GM18868 (cell line): Measurements from ENCODE around the gene GLDN.
"Not testable (repeated sequence)": the region's sequence is repeated elsewhere in the genome, so short reads cannot be mapped to it uniquely, and the experiment has no call there.

Source experiments
- ATAC-seq: cut with Tn5 transposase; IDR thresholded peaks from one replicate; pipeline ENCODE4 v1.9.1; 2021; ENCODE audit warnings: mild to moderate bottlenecking, moderate library complexity; ENCODE audit not compliant: unreplicated experiment

Gene GLDN

GRCh38 chr15:51386960-51387698, 45.7 kb downstream of the GLDN start:
- ATAC-seq = no peak

DNA sequence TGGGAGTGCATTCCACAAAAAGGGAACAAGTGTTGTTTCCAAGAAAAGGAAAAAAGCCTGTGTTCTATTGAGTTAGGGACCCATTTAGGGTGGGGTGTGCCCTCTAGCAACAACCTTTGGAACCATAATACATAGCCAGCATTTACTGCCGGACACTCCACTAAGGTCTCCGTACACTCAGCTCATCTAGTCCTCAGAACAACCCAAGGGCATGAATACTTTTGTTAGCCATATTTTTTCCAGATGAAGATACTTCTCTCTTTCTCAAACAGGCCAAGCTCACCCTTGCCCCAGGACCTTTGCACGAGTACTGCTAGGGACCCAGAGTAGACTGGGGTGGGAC, 46.2 kb downstream of the GLDN start:
- ATAC-seq = no peak

DNA sequence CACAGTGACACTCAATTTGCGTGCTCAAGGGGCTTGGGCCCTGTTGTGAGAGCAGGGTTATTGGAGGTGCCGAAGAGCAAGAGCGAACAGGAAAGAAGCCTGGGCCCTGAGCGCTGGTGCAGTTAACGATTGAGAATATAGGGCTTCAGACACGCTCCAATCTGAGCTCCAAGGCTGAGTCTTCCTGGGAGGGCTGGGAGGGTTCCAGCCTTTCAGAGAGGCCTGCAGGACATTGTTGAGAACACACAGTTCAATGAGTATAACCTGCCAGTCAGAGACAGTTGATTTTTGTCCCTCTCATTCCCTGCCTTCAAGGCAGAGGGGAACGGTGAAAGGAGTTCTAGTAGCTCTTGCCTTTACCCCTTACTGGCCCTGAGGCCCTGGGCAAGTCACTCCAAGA, 47.3 kb downstream of the GLDN start:
- ATAC-seq = no peak

GRCh38 chr15:51390241-51390965, 48.9 kb downstream of the GLDN start:
- ATAC-seq = no peak

DNA sequence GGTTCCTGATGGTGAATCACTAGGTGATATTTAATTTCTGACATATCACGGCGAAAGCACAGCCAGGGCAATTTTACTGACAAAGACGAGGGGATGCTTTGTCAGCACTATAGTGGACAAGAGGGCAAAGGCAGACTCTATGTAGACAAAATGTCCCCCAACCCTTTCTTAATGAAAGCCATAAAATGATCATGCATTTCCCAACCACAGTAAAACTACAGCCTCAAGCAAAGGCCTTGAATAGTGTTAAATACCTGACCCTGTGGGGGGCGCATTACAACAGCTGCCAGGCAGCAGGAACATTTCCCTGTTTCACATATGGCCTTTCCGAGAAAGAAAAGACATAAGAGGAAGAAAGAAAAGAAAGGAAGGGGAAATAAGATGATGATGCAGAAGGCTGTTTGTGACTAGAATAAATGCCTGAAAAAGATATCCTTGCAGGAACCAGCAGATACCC, 49.5 kb downstream of the GLDN start:
- ATAC-seq = no peak

GRCh38 chr15:51396921-51397320, 55.5 kb downstream of the GLDN start:
- ATAC-seq = no peak

DNA sequence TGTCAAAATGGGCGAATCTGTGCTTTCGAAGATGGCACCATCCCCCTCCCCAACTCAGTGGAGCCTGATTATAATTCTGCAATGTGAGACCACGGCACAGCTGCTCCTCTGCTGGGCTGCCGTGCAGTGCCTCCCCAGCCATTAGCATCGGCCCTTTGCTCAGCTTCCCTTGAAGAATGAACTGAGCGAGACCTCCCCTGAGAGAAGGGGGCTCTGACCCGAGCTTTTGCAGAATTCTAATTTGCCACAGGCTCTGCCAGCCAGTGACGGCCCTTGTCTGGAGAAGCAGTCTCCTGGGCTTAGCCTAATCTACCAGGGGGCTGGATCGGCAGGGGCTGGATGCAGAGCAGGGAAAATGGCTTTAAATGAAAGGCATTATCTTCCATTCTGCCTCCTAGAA, 57.2 kb downstream of the GLDN start:
- ATAC-seq = no peak

- ATAC-seq = no peak
These were observed 59.8 kb downstream of the GLDN start for GRCh38 chr15:51401051-51401780.

GRCh38 chr15:51401872-51402517, 60.5 kb downstream of the GLDN start:
- ATAC-seq = no peak

DNA sequence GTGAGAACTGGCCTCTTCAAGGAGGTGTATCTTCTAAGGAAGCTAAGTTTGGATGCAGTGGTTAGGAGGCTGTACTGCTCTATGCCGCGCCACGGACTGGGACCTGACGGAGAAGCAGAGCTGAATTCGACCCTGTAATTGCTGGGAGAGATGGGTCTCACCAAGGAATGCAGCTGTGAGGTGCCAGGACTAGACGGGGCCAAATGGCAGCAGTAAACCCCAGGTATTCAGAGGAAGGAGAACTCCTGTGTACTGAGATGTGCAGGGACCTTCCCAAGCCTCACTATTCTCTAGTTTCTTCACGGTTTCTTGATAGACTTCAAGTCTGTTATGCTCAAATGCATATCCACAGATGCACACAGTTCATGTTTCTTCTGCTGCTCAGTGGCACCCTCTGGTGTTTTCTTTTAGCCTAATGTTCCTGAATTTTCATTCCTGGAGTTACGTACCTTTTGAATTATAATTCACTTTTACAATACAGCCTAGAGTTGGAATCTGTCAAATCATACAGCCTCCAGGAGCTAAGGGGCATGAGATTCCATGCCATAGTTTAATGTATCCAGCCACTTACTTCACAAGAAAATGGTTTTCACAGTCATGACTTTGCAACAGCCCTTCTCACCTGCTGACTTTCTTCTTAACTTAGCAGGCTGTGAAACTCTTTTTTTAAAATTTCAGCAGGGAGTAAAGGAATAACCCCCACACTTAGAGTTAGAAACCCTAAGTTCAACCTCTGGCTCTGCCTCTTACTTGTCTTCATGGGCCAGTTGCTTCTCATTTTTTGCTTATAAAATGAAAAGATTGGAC, 61.8 kb downstream of the GLDN start:
- no peak for ATAC-seq

- no peak for ATAC-seq
These were observed 62.7 kb downstream of the GLDN start for GRCh38 chr15:51403946-51404695.

DNA sequence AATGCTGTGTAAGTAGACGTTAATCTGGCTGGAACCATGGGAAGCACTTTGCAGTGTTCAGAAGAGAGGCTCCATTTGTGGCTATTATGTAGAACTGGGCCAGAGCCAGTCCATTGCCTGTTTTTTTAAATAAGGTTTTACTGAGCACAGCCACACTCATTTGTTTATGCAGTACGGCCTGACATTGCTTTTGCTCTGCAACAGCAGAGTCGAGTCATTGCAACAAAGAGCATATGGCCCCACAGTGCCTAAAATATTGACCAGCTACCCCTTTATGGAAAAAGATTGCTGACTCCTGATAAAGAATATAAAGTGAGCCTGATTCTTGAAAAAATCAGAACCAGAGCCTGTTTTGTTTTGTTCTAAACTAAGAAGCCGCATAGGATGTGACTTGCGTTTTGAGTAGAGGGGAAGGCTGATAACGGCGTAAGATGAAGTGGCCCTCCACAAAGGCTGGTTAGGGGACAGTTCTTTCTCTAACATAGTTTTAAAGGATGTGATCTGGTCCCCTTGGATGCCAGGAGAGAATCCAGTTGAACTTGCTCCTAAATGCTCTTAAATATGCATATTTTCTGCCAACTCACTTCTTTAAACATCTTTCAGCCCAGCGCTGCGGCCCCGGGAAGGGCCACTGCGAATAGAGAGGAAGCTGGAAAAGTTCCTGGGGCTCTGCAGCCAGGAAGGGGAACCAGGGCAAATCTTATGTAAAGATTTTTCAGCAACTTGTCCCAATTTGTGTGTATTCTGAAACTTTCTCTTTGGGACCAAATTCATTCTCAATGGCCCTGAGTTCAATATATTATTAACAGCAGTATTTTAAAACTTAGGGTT, 64.5 kb downstream of the GLDN start:
- no peak for ATAC-seq

DNA sequence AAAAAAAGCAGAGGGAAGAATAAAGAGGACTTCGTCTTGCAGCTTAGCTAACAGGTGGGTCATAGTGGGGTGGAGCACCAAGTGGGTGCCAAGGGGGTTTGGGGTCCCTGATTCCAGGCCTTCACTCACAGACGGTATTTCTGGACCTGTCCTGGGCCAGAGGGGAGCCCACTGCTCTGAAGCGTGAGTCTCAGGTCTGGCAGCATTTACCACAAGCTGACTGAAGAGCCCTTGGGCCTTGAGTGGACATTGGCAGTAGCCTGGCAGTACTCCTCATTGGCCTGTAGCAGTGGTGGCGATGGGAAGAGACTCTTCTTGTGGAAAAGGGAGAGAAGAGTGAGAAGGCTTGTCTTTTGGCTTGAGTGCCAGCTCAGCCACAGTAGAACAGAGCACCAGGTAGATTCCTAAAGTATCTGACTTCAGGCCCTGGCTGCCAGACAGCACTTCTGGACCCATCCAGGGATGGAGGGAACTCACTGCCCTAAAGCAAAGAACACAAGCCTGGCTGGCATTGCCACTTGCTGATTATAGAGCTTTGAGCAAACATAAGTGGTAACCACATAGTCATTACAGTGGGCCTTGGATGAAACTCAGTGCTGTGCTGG, 72.9 kb downstream of the GLDN start:
- no peak for ATAC-seq

- ATAC-seq = no peak
These were observed 74.7 kb downstream of the GLDN start for GRCh38 chr15:51416129-51416528.

GRCh38 chr15:51423040-51423439, 81.6 kb downstream of the GLDN start:
- not testable (repeated sequence) for ATAC-seq

DNA sequence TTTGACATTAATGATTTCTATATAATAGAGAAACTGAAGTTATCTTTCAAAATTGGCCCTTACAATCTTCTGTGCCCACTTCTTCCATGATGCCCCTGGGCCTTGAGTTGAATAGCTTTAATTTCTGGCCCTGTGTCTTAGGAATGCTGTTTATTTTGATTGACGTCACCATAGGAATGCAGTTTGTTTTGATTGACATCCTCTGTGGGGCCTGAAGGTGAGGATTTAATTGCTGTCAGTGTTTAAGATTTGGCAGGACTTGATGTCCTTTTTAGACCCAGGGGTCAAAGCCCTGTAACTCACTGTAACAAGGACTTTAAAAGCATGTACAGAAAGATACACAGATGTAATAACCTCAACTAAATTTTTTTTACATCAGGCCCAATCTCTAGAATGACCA, 83.3 kb downstream of the GLDN start:
- ATAC-seq = no peak

GRCh38 chr15:51425517-51426040, 84.1 kb downstream of the GLDN start:
- ATAC-seq = no peak

- no peak for ATAC-seq
These were observed 97.1 kb downstream of the GLDN start for GRCh38 chr15:51438526-51438925.
